ENCODE data around the gene NR2F2. TPM values are rescaled to one million over a fixed set of nuclear protein-coding genes. Genes with fewer than 3 reads are reported as not detected.

The NR2F2 gene
- 18.1 and 35.1 TPM in 2 replicates for total RNA-seq

GRCh38 chr15:96330450-96331143, at the start of gene NR2F2:
Gene NR2F2, plus strand, starts transcription at chr15:96330700. Its CDS starts 1,406 bp downstream, at chr15:96332106.

